NOMO-1 (cell line): Measurements from ENCODE around the gene CREG1.

ENCODE experiments used
- DNase-seq, 2 experiments: peaks; one replicate each; lab custom pipeline; 2025; ENCODE audit not compliant: unreplicated experiment in 2 of 2; lab: John Stamatoyannopoulos, UW

CREG1 gene

GRCh38 chr1:167533851-167534300 is 19.7 kb downstream of the CREG1 start:
- DNase-seq, result peak; percentile 5 to 23

GRCh38 chr1:167532964-167533824 is 20.4 kb downstream of the CREG1 start:
- no peak for DNase-seq

- no peak for DNase-seq
These were observed 21.2 kb downstream of the CREG1 start for GRCh38 chr1:167532375-167532774.

GRCh38 chr1:167529829-167530474 is 23.6 kb downstream of the CREG1 start:
- no peak for DNase-seq

GRCh38 chr1:167528057-167528728 is 25.4 kb downstream of the CREG1 start:
- no peak for DNase-seq

- no peak for DNase-seq
These were observed 26.7 kb downstream of the CREG1 start for GRCh38 chr1:167526667-167527383.

GRCh38 chr1:167524651-167525050 is 28.9 kb downstream of the CREG1 start:
- no peak for DNase-seq

GRCh38 chr1:167522246-167522645 is 31.3 kb downstream of the CREG1 start:
- DNase-seq, result no peak

GRCh38 chr1:167520711-167521206 is 32.8 kb downstream of the CREG1 start:
- DNase-seq, result no peak

GRCh38 chr1:167518331-167518700 is 35.2 kb downstream of the CREG1 start, which contains the start of gene CD247:
Gene CD247 (minus strand): TSS chr1:167518529. CDS start chr1:167518465, 64 bp downstream.
- no peak for DNase-seq

- no peak for DNase-seq
These were observed 35.8 kb downstream of the CREG1 start for GRCh38 chr1:167517535-167518330.

- DNase-seq, result no peak
These were observed 36.9 kb downstream of the CREG1 start for GRCh38 chr1:167516404-167517388.

GRCh38 chr1:167515893-167516321 is 37.7 kb downstream of the CREG1 start:
- DNase-seq, result no peak

GRCh38 chr1:167515461-167515860 is 38.1 kb downstream of the CREG1 start:
- no peak for DNase-seq

- DNase-seq, result no peak
These were observed 39.3 kb downstream of the CREG1 start for GRCh38 chr1:167514288-167514687.

GRCh38 chr1:167512046-167512654 is 41.4 kb downstream of the CREG1 start:
- DNase-seq, result no peak

- DNase-seq, result no peak
These were observed 42.1 kb downstream of the CREG1 start for GRCh38 chr1:167511374-167511986.

- no peak for DNase-seq
These were observed 42.7 kb downstream of the CREG1 start for GRCh38 chr1:167510881-167511280.
